ENCODE results near the gene DLG2.

DNA sequence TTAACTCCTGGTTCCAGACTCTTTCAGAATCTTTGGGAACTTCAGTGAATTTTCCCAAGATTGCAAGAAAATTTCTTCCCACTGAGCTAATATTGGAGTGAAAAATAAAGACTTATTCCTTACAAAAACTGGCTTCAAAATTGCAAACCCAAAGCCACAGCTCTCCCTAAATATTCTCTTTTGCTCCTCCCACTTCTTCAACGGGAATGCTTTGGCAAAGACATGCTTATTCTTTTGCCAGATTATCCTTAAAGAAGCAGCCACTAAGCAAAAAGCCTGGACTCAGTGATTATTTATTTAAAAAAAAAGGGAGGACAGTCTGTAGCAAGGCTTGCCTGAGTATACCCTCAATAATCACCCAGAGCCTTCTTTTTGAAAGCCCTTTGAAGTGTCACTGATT lies 1438.6 kb downstream of the DLG2 start:
- TF ChIP-seq, protein P1, sequence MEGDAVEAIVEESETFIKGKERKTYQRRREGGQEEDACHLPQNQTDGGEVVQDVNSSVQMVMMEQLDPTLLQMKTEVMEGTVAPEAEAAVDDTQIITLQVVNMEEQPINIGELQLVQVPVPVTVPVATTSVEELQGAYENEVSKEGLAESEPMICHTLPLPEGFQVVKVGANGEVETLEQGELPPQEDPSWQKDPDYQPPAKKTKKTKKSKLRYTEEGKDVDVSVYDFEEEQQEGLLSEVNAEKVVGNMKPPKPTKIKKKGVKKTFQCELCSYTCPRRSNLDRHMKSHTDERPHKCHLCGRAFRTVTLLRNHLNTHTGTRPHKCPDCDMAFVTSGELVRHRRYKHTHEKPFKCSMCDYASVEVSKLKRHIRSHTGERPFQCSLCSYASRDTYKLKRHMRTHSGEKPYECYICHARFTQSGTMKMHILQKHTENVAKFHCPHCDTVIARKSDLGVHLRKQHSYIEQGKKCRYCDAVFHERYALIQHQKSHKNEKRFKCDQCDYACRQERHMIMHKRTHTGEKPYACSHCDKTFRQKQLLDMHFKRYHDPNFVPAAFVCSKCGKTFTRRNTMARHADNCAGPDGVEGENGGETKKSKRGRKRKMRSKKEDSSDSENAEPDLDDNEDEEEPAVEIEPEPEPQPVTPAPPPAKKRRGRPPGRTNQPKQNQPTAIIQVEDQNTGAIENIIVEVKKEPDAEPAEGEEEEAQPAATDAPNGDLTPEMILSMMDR (IDR thresholded peaks at IDR 0.05) = no peak
- no peak for TF ChIP-seq POLR2A (IDR thresholded peaks at IDR 0.05)
